OCI-LY1 (cell line): ENCODE measurements around the gene BSG.

Experiments used
- EZH2 ChIP-seq: fragments of 200-600 bp; sonication (generic), shearing (Covaris generic); IDR thresholded peaks from 2 replicates; pipeline ENCODE4 v1.8.0; 2017; ENCODE audit warnings: borderline replicate concordance, mixed run types, mild to moderate bottlenecking, antibody characterized with exemption, low read length, moderate library complexity, mixed read lengths
- TF ChIP-seq, protein P1 (sequence below): fragments of 200-600 bp; sonication (generic), shearing (Covaris generic); IDR thresholded peaks from 2 replicates; pipeline ENCODE4 v1.5.1; 2017; ENCODE audit warnings: mild to moderate bottlenecking, antibody characterized with exemption, low read length, moderate library complexity, mixed read lengths

GRCh38 chr19:522726-523125 lies 49.7 kb upstream of the BSG start:
- TF ChIP-seq, protein P1, sequence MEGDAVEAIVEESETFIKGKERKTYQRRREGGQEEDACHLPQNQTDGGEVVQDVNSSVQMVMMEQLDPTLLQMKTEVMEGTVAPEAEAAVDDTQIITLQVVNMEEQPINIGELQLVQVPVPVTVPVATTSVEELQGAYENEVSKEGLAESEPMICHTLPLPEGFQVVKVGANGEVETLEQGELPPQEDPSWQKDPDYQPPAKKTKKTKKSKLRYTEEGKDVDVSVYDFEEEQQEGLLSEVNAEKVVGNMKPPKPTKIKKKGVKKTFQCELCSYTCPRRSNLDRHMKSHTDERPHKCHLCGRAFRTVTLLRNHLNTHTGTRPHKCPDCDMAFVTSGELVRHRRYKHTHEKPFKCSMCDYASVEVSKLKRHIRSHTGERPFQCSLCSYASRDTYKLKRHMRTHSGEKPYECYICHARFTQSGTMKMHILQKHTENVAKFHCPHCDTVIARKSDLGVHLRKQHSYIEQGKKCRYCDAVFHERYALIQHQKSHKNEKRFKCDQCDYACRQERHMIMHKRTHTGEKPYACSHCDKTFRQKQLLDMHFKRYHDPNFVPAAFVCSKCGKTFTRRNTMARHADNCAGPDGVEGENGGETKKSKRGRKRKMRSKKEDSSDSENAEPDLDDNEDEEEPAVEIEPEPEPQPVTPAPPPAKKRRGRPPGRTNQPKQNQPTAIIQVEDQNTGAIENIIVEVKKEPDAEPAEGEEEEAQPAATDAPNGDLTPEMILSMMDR: no peak
- no peak for TF ChIP-seq EZH2
